Dedifferentiated amniotic fluid mesenchymal stem cell (primary cell): Measurements from ENCODE around the gene PHOX2A.

ENCODE experiments used
- DNase-seq: peaks from one replicate; pipeline ENCODE4 v3.0.0-alpha.2; 2016; ENCODE audit errors: extremely low spot score

PHOX2A gene

GRCh38 chr11:72233773-72234513 lies 10.0 kb downstream of the PHOX2A start:
- no peak for DNase-seq

GRCh38 chr11:72233056-72233772 lies 10.8 kb downstream of the PHOX2A start:
- DNase-seq: no peak

DNA sequence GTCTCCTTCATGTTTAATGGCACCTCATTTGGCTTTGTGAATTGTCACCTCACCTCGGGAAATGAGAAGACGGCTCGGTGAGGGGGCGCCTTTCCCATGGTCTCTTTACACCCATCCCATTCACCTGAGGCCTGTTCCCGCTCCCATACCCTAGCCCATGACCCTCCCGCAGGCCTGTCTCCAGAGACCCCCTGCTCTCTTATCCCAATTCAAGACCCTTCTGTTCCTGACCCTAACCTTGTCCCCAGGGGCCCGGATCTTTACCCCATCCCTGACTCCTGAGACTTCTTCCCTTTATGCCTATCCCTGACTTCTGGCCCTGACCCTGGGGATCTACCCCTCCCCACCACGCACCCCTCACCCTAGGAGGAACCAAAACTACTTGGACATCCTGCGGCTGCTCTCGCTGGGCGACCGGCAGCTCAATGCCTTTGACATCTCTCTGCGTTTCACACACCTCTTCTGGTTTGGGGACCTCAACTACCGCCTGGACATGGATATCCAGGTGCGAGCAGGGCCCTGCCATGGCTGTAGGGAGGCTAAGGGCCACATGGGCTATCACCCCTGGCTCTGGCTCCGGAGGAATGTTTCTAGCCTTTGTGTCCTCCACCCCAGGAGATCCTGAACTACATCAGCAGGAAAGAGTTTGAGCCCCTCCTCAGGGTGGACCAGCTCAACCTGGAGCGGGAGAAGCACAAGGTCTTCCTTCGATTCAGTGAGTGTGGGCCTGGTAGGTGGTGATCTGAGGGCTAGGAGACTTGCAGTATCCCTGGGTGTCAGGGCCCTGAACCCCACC lies 11.5 kb downstream of the PHOX2A start:
- no peak for DNase-seq

- no peak for DNase-seq
These were observed 12.3 kb downstream of the PHOX2A start for GRCh38 chr11:72231396-72232259.

- DNase-seq: no peak
These were observed 13.1 kb downstream of the PHOX2A start for GRCh38 chr11:72230764-72231365.

- no peak for DNase-seq
These were observed 13.8 kb downstream of the PHOX2A start for GRCh38 chr11:72229925-72230763.

GRCh38 chr11:72229336-72229924 lies 14.5 kb downstream of the PHOX2A start:
- DNase-seq: no peak

DNA sequence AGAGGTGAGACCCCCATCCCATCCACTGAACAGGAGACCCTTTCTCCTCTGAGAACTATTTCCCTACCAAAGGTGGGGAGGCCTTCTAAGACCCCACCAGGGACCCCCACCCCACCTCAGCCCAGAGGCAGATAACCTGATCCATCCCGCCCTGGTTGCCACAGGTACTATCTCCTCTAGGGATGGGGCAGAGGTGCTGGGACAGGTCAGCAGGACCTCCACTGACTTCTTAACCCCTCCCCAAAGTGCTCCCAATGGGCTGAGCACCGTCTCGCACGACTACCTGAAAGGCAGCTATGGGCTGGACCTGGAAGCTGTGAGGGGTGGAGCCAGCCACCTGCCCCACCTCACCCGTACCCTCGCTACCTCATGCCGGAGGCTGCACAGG lies 15.1 kb downstream of the PHOX2A start:
- DNase-seq: no peak

DNA sequence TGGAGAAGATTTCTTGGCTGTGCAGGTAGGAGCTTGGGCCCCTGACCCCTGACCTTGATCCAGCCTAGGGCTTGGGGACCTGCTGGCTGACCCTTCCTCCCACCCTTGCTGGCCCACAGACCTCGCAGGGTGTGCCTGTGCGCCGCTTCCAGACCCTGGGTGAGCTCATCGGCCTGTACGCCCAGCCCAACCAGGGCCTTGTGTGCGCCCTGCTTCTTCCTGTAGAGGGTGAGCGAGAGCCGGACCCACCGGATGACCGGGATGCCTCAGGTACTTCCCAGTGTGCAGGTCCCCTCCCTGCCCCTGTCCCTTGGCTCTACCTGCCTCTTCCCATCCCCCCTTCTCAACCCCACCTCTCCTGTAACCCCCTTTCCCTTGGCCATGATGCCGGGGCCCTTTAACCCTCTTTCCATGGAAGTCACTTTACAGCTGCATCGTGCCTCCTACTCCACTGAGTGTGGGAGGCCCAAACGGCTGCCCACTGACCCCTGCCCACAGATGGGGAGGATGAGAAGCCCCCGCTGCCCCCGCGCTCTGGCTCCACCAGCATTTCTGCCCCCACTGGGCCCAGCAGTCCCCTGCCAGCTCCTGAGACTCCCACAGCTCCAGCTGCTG lies 15.6 kb downstream of the PHOX2A start:
- DNase-seq: no peak

DNA sequence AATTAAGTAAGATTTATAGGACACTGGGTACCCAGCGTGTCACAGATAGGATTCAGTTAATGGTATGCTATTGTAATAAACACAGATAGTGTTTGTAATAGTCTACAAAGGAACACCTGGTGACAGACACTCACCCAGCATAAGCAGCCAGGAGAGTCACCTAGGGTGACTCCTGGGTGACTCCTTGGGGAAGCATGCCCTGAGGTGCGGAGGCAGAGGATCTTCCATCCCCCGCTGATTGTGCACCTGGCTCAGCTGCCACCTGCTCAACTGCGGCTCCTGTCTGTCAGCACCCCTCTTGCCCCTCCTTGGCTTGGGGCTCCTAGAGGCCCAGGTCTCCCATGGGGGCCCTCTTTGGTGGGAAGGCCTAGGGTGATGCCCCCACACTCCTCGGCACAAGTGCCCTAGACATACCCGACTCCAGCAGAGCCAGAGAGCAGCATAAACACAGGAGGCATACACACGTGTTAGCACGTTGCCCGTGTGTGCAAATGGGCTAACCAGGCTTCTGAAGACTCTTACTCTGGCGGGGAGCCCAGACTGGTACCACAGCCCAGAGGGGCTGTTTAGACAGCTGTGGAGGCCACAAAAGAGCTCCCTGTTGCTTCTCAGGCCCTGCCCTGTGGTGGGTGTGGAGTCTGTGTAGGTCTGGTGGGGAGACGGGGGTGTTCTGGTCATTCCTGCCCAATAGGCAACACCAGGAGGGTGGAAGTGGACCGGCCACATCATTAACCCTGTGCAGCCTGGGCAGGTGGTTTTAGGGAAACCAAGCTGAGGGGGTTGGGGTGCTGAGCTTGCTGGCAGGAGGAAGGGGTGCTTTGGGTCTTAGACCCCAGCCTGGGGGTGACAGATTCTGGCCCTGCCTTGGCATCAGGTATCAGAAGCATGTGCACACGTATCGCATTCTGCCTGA lies 16.4 kb downstream of the PHOX2A start:
- DNase-seq: no peak

DNA sequence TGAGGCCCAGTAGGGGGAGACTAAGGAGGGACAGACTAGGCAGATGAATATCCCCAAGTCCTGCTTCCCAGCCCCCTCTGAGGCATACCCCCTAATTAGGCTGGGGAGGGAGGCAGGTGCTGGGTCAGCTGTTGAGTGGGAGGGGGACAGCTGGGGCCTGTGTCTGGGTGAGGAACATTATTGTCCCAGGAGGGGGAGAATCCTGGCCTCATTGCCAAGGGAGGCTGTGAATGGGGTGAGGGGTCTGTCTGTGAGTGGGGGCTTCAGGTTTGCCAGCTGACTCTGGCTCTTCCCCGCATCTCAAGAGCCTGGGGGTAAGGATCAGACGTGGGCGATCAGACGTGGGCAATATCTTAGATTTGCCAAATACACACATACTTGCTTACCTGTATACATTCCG lies 17.3 kb downstream of the PHOX2A start:
- DNase-seq: no peak

GRCh38 chr11:72225411-72225951 lies 18.5 kb downstream of the PHOX2A start:
- DNase-seq: no peak

- DNase-seq: no peak
These were observed 19.2 kb downstream of the PHOX2A start, which contains the start of gene INPPL1 for GRCh38 chr11:72224564-72225410. Gene INPPL1 (plus strand): TSS chr11:72224767. CDS start chr11:72224985, 218 bp downstream.

DNA sequence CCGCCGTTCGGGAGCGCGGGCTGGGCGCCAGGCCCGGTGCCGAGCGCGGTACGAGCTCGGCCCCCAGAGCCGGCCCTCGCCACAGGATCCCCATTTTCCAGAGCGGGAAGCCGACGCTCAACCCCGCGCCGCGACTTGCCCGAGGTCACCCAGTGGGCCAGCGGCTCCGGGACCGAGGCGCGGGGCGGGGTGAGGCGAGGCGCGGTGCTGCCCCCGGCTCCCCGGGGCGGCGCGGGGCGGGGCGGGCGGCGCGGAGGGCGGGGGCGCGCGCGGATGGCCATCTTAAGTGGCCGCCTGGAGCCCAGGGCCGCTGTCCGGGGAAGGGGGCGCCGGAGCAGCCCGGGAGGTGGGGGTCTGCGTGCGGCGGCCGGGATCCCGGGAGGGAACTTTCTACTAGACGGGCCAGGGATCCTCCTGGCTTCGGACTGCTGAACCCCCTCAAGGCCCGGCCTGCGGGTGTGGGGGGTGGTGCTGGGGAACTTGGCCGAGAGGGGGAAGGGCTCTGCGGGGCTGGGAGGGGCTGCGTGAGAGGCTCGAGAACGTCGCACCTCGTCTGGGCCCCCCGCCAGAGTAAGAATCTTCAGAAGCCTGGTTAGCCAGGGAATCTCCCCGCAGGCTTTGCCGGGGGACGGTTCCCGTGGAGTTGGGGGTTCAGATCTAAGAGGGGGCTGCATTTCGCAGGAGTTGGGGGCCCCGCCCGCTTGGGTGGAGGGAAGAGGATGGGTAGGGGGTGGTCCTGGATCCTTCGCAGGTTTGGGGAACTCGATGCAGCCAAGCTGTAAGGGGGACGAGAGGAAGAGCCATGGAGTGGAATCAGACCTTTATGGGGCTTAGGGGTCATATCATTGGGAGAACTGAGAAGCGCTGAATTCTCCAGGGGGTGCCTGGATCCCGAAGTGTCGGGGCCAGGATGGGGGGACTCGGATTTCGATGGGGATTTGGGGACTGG lies 20.1 kb downstream of the PHOX2A start:
- DNase-seq: peak; percentile 28

GRCh38 chr11:72222907-72223614 lies 20.9 kb downstream of the PHOX2A start:
- peak; percentile 74 for DNase-seq
